ENCODE data around the gene ADARB1. TPM values are rescaled to one million over a fixed set of nuclear protein-coding genes. Genes with fewer than 3 reads are reported as not detected.

ADARB1 gene
- total and polyA plus RNA-seq, 2 of the 4 experiments (the other 2 are of a cell fraction), result 39.8 to 47.3 TPM

- TF ChIP-seq, protein P1, sequence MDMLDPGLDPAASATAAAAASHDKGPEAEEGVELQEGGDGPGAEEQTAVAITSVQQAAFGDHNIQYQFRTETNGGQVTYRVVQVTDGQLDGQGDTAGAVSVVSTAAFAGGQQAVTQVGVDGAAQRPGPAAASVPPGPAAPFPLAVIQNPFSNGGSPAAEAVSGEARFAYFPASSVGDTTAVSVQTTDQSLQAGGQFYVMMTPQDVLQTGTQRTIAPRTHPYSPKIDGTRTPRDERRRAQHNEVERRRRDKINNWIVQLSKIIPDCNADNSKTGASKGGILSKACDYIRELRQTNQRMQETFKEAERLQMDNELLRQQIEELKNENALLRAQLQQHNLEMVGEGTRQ (IDR thresholded peaks at IDR 0.05; ENCODE audit: low read depth, low read length), result no peak
- TF ChIP-seq MAZ (IDR thresholded peaks at IDR 0.05; ENCODE audit: borderline replicate concordance, low read depth, low read length), result no peak
These were observed 154.4 kb downstream of the ADARB1 start (continued) for GRCh38 chr21:45228656-45229240.

DNA sequence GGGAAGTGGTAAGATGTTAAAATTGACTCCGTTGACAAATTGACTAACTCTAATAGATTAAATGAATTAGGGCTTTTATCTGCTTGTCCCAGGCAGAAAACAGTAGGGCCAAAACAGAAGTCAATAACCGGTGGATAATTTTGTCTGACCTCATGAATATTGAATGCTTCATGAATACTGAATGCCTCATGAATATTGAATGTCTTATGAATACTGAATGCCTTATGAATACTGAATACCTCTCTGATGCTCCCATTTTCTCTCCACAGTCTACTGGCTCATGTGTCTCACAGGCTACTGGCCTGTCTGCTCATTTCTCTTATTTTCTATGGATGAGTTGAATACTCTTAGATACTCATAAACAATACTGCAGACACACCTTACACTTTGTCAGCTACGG lies 157.3 kb downstream of the ADARB1 start:
- Histone ChIP-seq H3K9me1 (ENCODE audit: insufficient read depth, low read length) (peaks cover 17% of the 10 kb centered on the region), H2BK120ac (ENCODE audit: low read depth, low read length) (no peak overlapping the region), H2AK5ac (ENCODE audit: low read depth, low read length) (no peak overlapping the region), H3K9me3 (ENCODE audit: control insufficient read depth, insufficient read depth, low read length) (peaks cover 3% of the 10 kb centered on the region), H3K4me3 (ENCODE audit: insufficient read depth, low read depth, low read length) (no peak overlapping the region), H4K8ac (ENCODE audit: low read depth in 2 of 2, low read length in 2 of 2) (no peak overlapping the region), H2AFZ (replicated peaks; ENCODE audit: low read length, poor library complexity) (no peak overlapping the region), H2BK20ac (ENCODE audit: low read depth, low read length) (no peak overlapping the region), H3K18ac (ENCODE audit: low read depth, low read length) (no peak overlapping the region), H3K79me1 (ENCODE audit: low read depth in 1 of 2, low read length in 2 of 2) (0 out of 4 replicates have a peak, but pooled peaks cover 0 to 3% of the 10 kb centered on the region in 2 experiments), H3K27me3 (ENCODE audit: control insufficient read depth, insufficient read depth, low read length) (peaks cover 17% of the 10 kb centered on the region), H3K56ac (ENCODE audit: extremely low read depth, insufficient read depth, low read length) (no peak overlapping the region), H3K14ac (replicated peaks; ENCODE audit: low read depth, low read length) (no peak overlapping the region), H4K91ac (ENCODE audit: insufficient read depth, low read depth, low read length) (no peak overlapping the region), H3K4me1 (ENCODE audit: control insufficient read depth, insufficient read depth, low read length) (peaks cover 16% of the 10 kb centered on the region), H2BK15ac (ENCODE audit: low read depth, low read length) (no peak overlapping the region), H2AK9ac (replicated peaks; ENCODE audit: low read depth, low read length, poor library complexity) (no peak overlapping the region), H2BK5ac (ENCODE audit: low read depth, low read length, poor library complexity, severe bottlenecking) (no peak overlapping the region), H3K23ac (ENCODE audit: low read depth, low read length) (no peak overlapping the region), H3K27ac (ENCODE audit: insufficient read depth, low read length) (no peak overlapping the region), H3K4me2 (ENCODE audit: low read depth, low read length) (no peak overlapping the region), H3K36me3 (ENCODE audit: control insufficient read depth, insufficient read depth, low read length) (no peaks in the 10 kb centered on the region), H3K9ac (ENCODE audit: low read depth, low read length) (no peak overlapping the region), H4K5ac (ENCODE audit: low read depth, low read length) (no peak overlapping the region), H4K20me1 (ENCODE audit: insufficient read depth, low read length) (peaks cover 20% of the 10 kb centered on the region), H3K4ac (ENCODE audit: low read depth, low read length) (no peak overlapping the region)
- ChIA-PET CTCF (no interaction called here), POLR2A (ENCODE audit: unreplicated experiment) (no interaction called here)
- BruUV-seq (replicated peaks), result no TSS peak
- no peak for ATAC-seq (ENCODE audit: low read depth)
- TF ChIP-seq SMC3 (IDR thresholded peaks at IDR 0.05; ENCODE audit: low read depth, low read length), result no peak
- TF ChIP-seq, protein P1 (IDR thresholded peaks at IDR 0.05; ENCODE audit: low read depth, low read length), result no peak
- no peak for TF ChIP-seq NFE2L2 (IDR thresholded peaks at IDR 0.05; ENCODE audit: low read depth, low read length)
- no peak for TF ChIP-seq CHD1 (IDR thresholded peaks at IDR 0.05; ENCODE audit: low read depth, low read length)
- TF ChIP-seq FOS (IDR thresholded peaks at IDR 0.05; ENCODE audit: low read depth, low read length), result no peak
- intact Hi-C loops (cut with micrococcal nuclease), result no loop called here
- WGBS, 2 experiments (ENCODE audit: extremely low coverage in 2 of 2, insufficient read length in 1 of 2), result no CpG with 5 or more reads among the region's 3 CpGs
- DNase-seq, result no peak
- dilution Hi-C loops (cut with HindIII; ENCODE audit: low sequenced_read_pairs, unreplicated experiment), result no loop called here
- in situ Hi-C loops (cut with MboI; ENCODE audit: low sequenced_read_pairs), result no loop called here

Measured in IMR-90 (cell line).